Progenitor cell of endocrine pancreas (in vitro differentiated cells): Measurements from ENCODE around the gene IFT172. TPM values are rescaled to one million over a fixed set of nuclear protein-coding genes. Genes with fewer than 3 reads are reported as not detected.

Experiments used
- DNase-seq: peaks from one replicate; pipeline ENCODE4 v3.0.0; 2021; ENCODE audit warnings: low spot score; ENCODE audit not compliant: unreplicated experiment
- H3K27ac Mint-ChIP-seq: 2 replicates; pipeline ENCODE4 v1.8.0; 2021; ENCODE audit warnings: mild to moderate bottlenecking, moderate library complexity, mixed read lengths
- H3K27me3 Mint-ChIP-seq: 2 replicates; pipeline ENCODE4 v1.8.0; 2021; ENCODE audit warnings: mixed read lengths
- H3K36me3 Mint-ChIP-seq: 2 replicates; pipeline ENCODE4 v1.8.0; 2022; ENCODE audit warnings: mixed read lengths; ENCODE audit not compliant: insufficient read depth
- H3K4me1 Mint-ChIP-seq: 2 replicates; pipeline ENCODE4 v1.8.0; 2021; ENCODE audit warnings: low read depth, mixed read lengths
- H3K4me3 Mint-ChIP-seq: 2 replicates; pipeline ENCODE4 v1.8.0; 2021; ENCODE audit warnings: low read depth, mild to moderate bottlenecking, moderate library complexity, mixed read lengths
- H3K9me3 Mint-ChIP-seq: 2 replicates; pipeline ENCODE4 v1.8.0; 2021; ENCODE audit warnings: low read depth, mixed read lengths
- total RNA-seq: library from RNA; stranded (reverse); gene quantifications from 2 replicates; pipeline ENCODE4 v1.2.1, GENCODE V29; 2021
- TF ChIP-seq, protein P1 (sequence below): fragments of 200-600 bp; sonication (generic); IDR thresholded peaks from one replicate; pipeline ENCODE4 v1.5.0; 2021; ENCODE audit warnings: antibody characterized with exemption, mild to moderate bottlenecking; ENCODE audit not compliant: unreplicated experiment

IFT172 gene
- total RNA-seq, 1 donor from 2014 or later = 49.5 TPM

DNA sequence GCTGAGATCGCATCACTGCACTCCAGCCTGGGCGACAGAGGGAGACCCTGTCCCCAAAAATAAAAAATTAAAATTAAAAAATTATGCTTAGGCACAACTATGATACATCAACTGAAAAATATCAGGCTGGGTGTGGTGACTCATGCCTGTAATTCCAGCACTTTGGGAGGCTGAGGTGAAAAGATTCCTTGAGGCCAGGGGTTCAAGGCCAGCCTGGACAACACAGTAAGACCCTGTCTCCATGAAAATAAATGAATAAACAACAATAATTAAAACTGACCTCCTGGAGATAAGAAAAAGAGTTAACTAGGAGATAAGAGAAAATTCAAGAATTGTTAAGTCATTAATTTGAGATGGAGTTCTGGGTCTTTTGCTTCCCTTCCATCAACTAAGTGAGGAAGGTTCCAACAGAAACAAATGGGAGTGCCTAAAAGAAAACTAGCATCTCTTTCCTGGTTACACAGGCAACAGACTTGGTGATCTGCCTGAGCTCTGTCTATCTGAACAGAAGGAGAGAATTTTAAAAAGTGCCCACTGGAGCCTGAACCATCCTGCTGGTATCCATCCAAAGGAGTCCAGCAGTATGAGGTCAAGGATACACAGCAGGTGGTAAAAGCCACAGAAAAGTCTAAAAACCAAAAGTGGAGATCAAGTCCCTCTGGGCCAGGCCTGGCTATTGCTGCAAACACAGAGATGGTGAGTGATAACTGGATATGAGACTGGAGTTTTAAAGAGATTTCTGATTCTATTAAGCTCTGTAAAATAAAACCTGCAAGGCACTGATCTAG, 89.0 kb downstream of the IFT172 start:
- Mint-ChIP-seq H3K9me3 (no peaks in the 10 kb centered on the region), H3K4me3 (no peak overlapping the region), H3K36me3 (peaks cover 1% of the 10 kb centered on the region), H3K27ac (peak overlapping the region; percentile 38), H3K4me1 (no peaks in the 10 kb centered on the region), H3K27me3 (no peaks in the 10 kb centered on the region)
- DNase-seq = no peak
- TF ChIP-seq, protein P1, sequence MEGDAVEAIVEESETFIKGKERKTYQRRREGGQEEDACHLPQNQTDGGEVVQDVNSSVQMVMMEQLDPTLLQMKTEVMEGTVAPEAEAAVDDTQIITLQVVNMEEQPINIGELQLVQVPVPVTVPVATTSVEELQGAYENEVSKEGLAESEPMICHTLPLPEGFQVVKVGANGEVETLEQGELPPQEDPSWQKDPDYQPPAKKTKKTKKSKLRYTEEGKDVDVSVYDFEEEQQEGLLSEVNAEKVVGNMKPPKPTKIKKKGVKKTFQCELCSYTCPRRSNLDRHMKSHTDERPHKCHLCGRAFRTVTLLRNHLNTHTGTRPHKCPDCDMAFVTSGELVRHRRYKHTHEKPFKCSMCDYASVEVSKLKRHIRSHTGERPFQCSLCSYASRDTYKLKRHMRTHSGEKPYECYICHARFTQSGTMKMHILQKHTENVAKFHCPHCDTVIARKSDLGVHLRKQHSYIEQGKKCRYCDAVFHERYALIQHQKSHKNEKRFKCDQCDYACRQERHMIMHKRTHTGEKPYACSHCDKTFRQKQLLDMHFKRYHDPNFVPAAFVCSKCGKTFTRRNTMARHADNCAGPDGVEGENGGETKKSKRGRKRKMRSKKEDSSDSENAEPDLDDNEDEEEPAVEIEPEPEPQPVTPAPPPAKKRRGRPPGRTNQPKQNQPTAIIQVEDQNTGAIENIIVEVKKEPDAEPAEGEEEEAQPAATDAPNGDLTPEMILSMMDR = no peak

DNA sequence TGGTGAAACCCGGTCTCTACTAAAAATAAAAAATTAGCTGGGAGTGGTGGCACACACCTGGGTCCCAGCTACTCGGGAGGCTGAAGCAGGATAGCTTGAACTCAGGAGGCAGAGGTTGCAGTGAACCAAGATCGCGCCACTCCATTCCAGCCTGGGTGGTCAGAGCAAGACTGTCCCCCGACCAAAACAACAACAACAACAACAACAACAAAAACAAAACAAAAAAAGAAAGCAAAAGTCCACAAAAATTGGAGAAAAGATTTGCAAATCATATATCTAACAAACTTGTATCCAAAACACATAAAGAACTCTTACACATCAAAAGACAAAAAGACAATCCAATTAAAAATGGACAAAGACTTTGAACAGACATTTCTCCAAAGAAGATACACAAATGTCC, 90.6 kb downstream of the IFT172 start:
- Mint-ChIP-seq H3K27ac (no peak overlapping the region), H3K4me1 (no peaks in the 10 kb centered on the region), H3K4me3 (no peak overlapping the region), H3K9me3 (no peaks in the 10 kb centered on the region), H3K36me3 (peaks cover 1% of the 10 kb centered on the region), H3K27me3 (no peaks in the 10 kb centered on the region)
- TF ChIP-seq, protein P1 = no peak
- DNase-seq = no peak

Other genes with a start within 250 kb of the IFT172 start
- not detected in 2 replicates for gene SLC30A3, start 226.7 kb downstream of the IFT172 start, total RNA-seq
- not detected in 2 replicates for gene DNAJC5G, start 214.3 kb downstream of the IFT172 start, total RNA-seq
- gene TRIM54, start 207.3 kb downstream of the IFT172 start, total RNA-seq = not detected in 2 replicates
- 2.0 and 2.4 TPM in 2 replicates for gene UCN, start 181.3 kb downstream of the IFT172 start, total RNA-seq
- 56.0 and 60.4 TPM in 2 replicates for gene MPV17, start 166.6 kb downstream of the IFT172 start, total RNA-seq
- 98.0 and 106 TPM in 2 replicates for gene GTF3C2, start 133.0 kb downstream of the IFT172 start, total RNA-seq
- 49.6 and 56.7 TPM in 2 replicates for gene EIF2B4, start 119.4 kb downstream of the IFT172 start, total RNA-seq
- 81.2 and 89.3 TPM in 2 replicates for gene SNX17, start 119.1 kb downstream of the IFT172 start, total RNA-seq
- gene ZNF513, start 109.0 kb downstream of the IFT172 start, total RNA-seq = 34.4 and 35.0 TPM in 2 replicates
- 101 and 105 TPM in 2 replicates for gene PPM1G, start 80.2 kb downstream of the IFT172 start, total RNA-seq
- 109 and 120 TPM in 2 replicates for gene NRBP1, start 61.1 kb downstream of the IFT172 start, total RNA-seq
- gene KRTCAP3, start 47.4 kb downstream of the IFT172 start, total RNA-seq = 15.4 and 17.1 TPM in 2 replicates
- 10.2 and 12.2 TPM in 2 replicates for gene FNDC4, start 5.5 kb upstream of the IFT172 start, total RNA-seq
- 2.0 and 2.8 TPM in 2 replicates for gene GCKR, start 7.1 kb upstream of the IFT172 start, total RNA-seq
- 59.1 and 60.9 TPM in 2 replicates for gene ZNF512, start 93.3 kb upstream of the IFT172 start, total RNA-seq
- 5.6 and 5.7 TPM in 2 replicates for gene CCDC121, start 139.3 kb upstream of the IFT172 start, total RNA-seq
- gene GPN1, start 139.3 kb upstream of the IFT172 start, total RNA-seq = 37.3 and 40.2 TPM in 2 replicates
- 47.6 and 48.1 TPM in 2 replicates for gene SUPT7L, start 173.9 kb upstream of the IFT172 start, total RNA-seq
- 19.5 and 22.1 TPM in 2 replicates for gene SLC4A1AP, start 174.1 kb upstream of the IFT172 start, total RNA-seq